Measurements from ENCODE around the gene CDC6. TPM values are rescaled to one million over a fixed set of nuclear protein-coding genes. Genes with fewer than 3 reads are reported as not detected.
A peak's percentile ranks its signal among the peaks of the same experiment; 100 is the strongest.
"Not testable (repeated sequence)": the region's sequence is repeated elsewhere in the genome, so short reads cannot be mapped to it uniquely, and the experiment has no call there.

The CDC6 gene
- polyA plus RNA-seq, 12 donors = 7.5 to 17.4 (median 12.3) TPM; not detected in 1

DNA sequence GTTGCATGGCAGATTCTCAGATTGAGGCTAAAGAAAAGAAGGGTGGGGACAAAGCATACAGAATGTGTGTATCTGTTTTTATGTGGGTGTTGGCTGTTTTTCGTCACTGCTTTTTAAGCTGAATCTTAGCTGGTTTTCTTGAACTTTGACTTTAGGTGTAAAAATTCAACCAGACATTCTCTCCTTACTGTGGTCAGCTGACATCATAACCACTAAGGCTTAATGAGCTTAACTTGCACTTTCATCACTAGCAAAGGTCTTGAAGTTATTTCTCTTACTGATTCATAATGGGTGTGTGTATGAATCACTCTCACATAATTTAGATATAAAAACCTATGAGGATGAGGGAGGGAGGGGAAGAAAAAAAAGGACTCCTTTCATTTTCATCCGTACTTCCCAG lies 4.0 kb upstream of the CDC6 start:
- DNase-seq = no peak

DNA sequence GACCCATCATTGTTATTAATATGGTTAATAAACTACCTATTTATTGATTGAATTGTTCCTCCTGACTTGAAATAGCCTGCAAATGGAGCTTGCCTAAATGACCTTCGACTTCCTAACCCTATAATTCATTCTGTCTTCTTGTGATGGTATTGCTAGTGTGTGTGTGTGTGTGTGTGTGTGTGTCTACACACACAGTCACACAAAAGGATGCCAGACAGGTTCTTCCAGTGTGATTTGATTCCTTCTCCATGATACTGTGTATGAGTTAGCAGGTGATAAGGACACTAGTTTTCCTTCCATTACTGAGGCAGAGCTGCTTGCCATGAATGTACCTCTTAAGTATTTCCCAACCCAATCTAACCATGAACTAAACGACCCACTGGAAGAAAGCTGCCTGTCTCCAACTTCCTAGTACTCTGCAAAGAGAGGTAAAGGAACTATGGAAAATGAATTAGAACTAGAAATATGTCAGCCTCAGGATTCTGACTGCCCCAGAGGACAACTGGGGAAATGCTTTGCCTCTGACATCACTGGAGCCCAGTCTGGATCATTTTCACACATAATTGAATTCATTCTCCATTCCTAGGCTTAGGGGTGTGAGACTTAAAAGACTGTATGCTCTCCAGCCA lies 3.5 kb upstream of the CDC6 start:
- DNase-seq = peak; percentile 78

DNA sequence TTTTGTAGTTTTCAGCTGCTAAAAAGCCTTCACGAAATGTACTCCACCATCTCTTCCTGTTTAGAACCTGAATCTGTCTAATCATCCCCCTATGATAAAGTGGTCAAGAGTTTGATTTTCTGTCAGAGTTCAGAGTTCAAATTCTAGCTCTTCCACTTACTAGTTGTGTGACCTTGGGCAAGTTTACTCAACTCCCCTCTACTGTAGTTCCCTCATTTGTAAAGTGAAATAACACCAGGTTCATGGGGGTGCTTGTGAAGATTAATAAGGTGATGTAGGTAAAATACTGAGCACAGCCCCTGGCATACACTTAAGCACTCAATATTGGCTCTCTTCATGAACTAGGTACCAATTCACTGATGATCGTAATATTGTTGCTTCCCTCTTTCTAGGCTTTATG lies 1.2 kb upstream of the CDC6 start:
- DNase-seq = no peak

DNA sequence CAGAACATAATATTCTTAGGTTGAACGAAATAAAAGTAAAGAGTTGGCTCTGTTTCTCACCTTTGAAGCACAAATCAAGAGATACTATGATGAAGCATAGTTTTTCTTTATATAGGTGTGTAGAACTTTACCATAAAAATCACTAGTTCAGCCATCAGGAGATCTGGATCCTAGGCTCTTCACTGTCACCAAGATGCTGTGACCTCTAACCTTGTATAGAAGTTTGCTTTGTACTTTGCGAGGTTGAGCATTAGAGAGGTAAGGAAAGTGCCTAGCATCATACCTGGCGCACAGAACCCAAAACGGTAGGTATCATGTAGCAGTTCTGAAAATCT lies 553 bp upstream of the CDC6 start:
- no peak for DNase-seq

DNA sequence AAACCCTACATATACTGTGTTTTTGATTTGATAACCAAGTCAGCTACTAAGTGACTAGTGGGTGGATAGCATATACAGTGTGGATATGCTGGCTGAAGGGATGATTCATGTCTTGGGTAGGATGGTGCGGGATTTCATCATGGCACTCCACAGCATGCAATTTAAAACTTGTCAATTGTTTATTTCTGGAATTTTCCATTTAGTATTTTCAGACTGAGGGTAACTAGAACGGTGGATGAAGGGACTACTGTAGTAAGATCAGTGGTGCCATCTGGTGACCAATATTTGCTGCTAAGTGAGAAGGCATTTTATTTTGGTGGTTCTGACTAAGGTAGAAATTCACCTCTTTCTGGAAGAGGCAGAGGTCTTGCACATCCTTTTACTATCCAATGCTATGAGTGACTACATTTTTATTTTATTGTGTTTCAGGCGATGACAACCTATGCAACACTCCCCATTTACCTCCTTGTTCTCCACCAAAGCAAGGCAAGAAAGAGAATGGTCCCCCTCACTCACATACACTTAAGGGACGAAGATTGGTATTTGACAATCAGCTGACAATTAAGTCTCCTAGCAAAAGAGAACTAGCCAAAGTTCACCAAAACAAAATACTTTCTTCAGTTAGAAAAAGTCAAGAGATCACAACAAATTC lies 3.1 kb downstream of the CDC6 start:
- DNase-seq = peak; percentile 72

DNA sequence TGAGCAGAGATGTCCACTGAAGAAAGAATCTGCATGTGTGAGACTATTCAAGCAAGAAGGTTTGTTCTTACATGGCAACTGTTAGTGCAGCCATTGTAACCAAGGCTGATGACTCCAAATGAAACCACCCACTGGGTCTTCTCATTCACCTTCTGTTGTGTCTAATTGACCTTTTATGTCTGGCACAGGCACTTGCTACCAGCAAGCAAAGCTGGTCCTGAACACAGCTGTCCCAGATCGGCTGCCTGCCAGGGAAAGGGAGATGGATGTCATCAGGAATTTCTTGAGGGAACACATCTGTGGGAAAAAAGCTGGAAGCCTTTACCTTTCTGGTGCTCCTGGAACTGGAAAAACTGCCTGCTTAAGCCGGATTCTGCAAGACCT lies 3.6 kb downstream of the CDC6 start:
- DNase-seq = no peak

DNA sequence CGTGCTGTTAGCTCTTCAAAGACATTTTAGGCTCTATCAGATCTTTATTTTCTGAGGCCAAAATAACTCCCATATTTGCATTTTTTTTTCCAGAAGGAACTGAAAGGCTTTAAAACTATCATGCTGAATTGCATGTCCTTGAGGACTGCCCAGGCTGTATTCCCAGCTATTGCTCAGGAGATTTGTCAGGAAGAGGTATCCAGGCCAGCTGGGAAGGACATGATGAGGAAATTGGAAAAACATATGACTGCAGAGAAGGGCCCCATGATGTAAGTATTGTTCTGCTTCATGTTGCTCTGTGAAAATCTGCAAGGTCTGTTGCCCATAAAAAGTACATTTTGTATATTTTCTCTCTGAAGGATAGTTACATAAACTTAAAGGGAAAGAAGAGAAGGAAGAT lies 5.7 kb downstream of the CDC6 start:
- peak; percentile 90 for DNase-seq

DNA sequence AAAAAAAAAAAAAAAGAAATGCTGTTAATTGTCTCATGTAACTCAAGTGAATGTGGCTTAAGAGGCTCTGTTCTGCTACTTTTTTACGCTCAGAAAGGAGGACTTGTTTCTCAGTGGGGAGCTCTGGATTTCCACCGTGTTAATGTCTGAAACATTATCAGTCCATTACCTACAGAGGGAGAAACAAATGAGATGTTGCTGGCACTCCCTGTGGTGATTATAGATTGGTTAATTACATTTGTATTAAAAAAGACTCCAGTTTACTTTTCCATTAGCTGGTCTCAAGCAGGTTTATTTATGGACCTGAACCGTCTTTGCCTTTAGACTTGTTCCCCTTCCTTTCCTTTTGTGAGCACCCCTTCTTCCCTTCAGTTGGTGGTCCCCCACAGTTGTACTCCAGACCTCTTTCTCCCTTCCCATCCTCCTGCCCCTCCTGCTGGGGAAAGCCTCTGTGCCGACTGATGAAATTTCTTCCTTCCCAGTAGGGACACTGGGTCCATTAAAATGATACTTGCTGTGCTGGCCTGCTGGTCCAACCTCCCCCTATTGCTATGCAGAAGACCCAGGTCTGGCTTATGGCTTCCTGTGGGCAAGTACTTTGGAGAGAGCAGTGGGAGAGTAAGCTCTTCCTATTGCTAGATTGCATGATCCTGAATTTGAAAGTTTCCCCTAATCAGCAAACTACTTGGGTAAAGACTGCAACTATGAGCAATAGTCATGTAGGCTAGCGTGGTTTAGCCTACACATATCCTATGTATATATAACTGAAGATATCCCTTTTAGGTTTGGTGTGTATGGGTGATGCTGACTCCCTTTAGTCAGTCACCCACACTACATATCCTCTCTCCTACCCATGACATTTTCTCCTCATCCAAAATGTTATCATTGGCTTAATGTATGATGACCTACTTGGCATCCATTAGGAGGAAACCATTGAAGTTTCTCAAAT lies 8.1 kb downstream of the CDC6 start:
- DNase-seq = no peak

DNA sequence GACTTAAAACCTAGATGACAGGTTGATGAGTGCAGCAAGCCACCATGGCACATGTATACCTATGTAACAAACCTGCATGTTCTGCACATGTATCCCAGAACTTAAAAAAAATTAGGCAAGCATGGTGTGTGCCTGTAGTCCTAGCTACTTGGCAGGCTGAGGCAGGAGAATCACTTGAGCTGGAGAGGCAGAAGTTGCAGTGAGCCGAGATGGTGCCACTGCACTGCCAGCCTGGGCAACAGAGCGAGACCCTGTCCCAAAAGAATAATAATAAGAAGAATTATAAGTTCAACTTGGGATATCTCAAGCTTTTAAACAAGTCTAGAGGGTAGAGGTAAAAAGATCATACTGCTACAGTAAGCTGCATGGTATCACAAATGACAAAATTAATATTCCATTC lies 9.8 kb downstream of the CDC6 start:
- no peak for DNase-seq

DNA sequence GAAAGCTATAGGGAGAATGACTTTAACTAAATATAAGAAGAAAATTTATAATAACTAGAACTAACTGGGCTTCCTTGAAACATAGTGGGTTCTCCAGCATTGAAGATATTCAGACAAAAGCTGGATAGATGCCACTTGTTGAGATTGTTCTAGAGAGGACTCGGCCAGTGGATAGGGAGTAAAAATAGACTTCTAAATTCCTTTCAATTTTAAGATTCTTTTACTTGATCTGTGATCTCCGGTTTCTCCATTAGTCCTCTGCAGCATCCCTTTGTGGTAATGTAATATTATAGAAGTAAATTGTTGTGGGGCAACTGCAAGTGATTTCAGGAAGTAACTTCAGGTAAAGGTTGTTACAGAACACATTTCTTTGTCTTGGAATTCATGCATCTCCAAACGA lies 11.0 kb downstream of the CDC6 start:
- no peak for DNase-seq

DNA sequence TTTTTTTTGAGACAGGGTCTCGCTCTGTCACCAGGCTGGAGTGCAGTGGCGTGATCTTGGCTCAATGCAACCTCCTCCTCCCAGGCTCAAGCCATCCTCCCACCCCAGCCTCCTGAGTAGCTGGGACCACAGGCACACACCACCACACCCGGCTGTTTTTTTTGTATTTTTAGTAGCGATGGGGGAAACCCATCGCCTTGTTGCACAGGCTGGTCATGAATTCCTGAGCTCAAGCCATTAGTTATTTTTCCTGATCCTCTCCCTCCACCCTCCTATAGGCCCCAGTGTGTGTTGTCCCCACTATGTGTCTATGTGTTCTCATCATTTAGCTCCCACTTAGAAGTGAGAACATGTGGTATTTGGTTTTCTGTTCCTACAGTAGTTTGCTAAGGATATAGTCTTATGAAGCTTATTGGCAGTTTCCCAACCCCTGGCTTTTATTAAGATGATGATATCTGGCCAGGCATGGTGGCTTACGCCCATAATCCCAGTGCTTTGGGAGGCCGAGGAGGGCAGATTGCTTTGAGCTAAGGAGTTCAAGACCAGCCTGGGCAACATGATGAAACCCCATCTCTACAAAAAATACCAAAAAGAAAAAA lies 11.6 kb downstream of the CDC6 start:
- not testable (repeated sequence) for DNase-seq

DNA sequence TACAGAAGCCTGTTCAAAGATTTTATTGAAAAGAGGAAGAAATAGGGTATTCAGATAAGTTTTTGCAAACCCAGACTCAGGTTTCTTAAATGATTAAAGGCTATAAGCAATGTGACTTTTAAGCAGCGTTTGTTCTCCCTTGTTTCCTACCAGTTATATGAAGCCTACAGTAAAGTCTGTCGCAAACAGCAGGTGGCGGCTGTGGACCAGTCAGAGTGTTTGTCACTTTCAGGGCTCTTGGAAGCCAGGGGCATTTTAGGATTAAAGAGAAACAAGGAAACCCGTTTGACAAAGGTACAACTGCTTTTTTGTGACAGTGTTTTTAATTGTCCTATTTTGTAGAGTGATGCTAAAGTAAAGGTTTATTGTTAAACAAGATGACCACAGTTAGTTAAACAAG lies 13.6 kb downstream of the CDC6 start:
- DNase-seq = no peak

DNA sequence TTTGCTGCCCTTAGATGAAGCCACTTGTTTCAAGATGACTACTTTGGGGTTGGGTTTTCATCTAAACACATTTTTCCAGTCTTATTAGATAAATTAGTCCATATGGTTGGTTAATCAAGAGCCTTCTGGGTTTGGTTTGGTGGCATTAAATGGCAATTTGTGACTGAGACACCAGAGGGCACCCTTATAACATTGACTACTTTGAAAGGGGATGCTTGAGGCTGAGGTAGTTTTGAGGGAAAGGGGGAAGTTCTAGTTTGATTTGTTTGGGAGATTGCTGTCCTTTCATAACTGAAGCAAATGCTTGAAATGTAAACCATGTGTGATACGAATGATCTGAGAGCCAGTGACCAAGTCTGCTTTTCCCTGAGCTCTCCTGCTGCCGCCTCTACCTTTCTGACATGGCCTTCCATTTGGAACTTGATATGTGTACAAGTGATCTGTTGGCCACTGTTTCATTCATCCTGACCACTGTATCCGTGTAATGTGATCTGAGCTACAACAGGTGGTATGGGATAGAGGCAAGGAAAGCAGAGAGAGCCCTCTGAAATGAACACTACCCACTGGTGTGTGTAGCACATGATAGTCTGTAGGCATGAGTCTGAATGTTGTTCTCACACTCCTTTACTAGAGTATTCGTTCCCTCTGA lies 15.5 kb downstream of the CDC6 start:
- peak; percentile 81 for DNase-seq

DNA sequence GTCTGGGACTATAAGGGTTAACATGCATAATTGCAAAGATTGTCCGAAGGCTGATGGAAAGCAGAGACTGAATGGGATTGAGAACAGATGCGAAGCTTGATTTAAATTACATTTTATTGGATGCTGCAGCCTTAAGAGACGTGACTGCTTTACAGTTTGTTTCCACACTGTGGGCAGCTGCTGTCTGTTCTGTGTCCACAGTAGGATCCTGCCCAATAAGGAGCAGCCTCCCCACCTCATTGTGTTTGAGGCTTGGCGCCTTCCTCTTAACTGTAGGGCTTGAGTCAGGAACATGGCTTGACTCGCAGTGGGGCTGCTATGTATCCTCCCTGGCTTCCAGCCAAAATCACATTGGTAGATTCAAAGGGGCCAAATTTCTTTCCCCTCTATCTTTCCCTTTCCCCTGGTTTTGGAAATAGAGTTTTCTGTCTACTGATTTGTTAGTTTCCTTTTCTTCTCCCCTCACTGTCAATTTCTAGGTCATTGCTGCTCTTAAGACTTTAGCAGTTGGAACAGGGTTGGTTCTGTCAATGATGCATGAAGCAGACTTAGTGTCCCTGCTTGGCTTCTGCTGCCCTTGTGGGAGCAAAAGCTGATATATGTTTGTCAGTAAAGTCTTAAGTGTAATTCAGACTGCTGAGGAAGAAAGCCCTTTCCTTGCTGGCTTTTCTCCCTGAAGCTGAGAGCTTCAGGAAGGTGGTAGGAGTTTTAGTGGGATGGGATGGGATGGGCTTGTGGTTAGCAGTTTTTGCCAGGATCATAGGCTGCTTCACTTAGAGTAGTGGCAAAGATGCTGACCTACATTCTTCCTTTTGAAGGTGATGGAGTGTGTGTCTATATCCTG lies 16.3 kb downstream of the CDC6 start:
- peak; percentile 75 for DNase-seq

DNA sequence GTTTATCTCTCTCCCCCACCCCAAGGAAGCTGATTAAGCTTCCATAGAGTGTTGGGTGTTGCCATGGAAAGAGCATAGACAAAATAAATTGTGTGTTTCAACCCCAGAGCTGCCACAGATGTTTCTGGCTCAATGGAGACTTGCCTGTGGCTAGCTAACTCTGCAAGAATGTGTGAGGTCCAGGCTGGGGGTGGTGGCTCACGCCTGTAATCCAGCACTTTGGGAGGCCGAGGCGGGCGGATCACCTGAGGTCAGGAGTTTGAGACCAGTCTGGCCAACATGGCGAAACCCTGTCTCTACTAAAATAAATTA lies 16.8 kb downstream of the CDC6 start:
- DNase-seq = not testable (repeated sequence)

DNA sequence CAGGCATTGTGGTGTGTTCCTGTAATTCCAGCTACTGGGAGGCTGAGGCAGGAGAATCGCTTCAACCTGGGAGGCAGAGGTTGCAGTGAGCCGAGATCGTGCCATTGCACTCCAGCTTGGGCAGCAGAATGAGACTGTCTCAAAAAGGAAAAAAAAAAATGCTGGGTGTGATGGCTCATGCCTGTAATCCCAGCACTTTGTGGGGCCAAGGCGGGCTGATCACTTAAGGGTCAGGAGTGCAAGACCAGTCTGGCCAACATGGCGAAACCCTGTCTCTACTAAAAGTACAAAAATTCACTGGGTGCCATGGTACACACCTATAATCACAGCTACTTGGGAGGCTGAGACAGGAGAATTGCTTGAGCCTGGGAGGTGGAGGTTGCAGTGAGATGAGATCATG lies 17.2 kb downstream of the CDC6 start:
- DNase-seq = not testable (repeated sequence)

DNA sequence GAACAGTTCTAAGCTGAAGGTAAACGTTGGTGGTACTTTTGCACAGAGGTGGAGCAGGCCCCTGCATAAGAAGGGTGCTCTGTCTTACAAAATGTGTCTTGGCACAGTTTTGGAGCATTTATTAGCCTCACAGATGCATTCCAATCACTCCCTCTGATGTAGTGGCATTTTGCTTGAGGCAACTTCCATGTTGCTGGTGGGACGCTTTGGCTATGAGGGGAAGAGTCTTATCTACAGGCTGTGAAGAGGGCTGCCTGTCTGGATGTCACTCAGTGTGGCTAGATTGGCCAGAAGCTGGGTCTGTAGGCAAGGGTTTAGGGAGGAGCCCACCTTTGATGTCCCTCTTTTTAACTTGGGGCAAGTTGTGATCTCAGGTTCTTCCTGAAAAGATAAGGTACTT lies 18.7 kb downstream of the CDC6 start:
- DNase-seq = no peak

DNA sequence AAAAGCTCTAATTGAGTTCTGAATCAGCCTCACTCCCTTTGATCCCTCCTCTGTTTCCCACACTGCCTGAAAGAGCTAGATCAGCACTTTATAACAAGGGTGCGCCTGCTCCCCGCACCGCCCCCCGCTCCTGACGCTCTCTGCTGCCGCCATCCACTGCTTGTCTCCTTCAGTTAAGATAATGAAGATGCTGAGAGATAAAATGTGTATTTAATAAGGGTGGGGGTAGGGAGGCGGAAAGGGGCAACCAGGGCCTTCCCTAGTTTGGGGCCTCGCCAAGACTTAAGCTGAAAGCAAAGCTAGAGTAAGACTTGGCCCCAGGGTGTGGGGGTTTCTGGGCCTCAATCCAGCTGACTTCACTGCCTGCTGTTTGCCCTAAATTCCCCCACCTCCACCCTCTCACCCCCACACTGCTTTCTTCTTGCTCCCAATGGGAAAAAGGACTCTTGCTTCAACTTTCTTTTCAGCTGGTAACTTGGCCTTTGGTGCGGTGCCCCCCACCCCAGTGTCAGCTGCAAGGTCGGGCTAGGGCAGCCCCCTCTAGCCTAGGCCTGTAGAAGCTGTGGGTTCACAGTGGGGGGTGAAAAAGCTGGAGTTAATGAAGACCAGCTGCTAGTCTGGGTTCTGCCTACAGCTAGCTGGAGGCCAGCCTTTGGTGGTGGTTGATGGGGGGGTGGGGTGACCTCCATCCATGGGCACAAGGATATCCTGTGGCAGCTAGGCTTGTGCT lies 19.5 kb downstream of the CDC6 start:
- no peak for DNase-seq

DNA sequence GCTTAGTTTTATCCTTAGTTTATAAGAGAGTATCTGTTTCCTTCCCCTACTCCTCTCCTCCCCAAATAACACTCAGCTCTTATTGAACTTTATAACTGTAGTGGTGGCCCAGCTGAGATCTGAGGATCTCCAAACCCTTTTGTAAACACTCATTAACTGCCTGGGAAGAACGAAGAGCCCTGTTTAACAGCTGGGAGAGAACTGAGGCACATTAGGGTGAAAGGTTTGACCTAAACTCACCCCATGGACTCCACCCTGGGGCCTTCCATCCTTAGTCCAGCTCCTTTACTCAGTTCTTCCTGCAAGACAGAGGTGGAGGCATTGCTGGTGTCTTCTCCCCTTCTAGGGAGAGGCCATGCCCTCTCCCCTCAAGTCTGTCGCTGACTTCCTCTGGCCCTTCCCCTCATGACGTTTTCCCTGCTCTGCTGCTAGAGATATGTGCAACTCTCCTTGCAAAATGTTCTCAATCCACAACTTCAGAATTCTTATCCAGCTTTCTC lies 20.1 kb downstream of the CDC6 start:
- no peak for DNase-seq

Measured in muscle of arm (tissue), 12 donors.